ENCODE measurements around the gene URB2. TPM values are rescaled to one million over a fixed set of nuclear protein-coding genes. Genes with fewer than 3 reads are reported as not detected.

The URB2 gene
- total and polyA plus RNA-seq, 2 experiments from 2014 or later, result 7.6 to 44.3 TPM

DNA sequence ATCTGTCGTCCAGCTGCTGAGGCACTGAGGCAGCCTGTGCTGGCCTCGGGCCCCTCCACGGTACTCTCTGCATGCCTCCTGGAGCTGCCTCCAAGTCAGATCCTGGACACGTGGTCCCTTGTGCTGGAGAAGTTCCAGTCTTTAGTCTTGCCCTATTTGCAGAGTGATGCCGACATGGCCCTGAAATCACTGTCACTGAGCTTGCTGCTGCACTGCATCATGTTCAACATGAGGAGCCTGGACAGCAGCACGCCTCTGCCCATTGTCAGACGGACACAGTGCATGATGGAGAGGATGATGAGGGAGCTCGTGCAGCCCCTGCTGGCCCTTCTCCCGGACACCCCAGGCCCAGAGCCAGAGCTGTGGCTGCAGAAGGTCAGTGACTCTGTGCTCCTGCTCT is 10.0 kb downstream of the URB2 start (continued):
- TF ChIP-seq, protein P1, sequence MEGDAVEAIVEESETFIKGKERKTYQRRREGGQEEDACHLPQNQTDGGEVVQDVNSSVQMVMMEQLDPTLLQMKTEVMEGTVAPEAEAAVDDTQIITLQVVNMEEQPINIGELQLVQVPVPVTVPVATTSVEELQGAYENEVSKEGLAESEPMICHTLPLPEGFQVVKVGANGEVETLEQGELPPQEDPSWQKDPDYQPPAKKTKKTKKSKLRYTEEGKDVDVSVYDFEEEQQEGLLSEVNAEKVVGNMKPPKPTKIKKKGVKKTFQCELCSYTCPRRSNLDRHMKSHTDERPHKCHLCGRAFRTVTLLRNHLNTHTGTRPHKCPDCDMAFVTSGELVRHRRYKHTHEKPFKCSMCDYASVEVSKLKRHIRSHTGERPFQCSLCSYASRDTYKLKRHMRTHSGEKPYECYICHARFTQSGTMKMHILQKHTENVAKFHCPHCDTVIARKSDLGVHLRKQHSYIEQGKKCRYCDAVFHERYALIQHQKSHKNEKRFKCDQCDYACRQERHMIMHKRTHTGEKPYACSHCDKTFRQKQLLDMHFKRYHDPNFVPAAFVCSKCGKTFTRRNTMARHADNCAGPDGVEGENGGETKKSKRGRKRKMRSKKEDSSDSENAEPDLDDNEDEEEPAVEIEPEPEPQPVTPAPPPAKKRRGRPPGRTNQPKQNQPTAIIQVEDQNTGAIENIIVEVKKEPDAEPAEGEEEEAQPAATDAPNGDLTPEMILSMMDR (conservative IDR thresholded peaks at IDR 0.05; ENCODE audit: low read depth in 2 of 2), result no peak
- no peak for TF ChIP-seq EZH2 (IDR thresholded peaks at IDR 0.05; ENCODE audit: low read depth, unreplicated experiment)
- TF ChIP-seq POLR2AphosphoS5 (IDR thresholded peaks at IDR 0.05; ENCODE audit: low read depth), result no peak
- TF ChIP-seq ZNF331 (CRISPR knock-in tag; IDR thresholded peaks at IDR 0.05; ENCODE audit: low read depth), result no peak
- no peak for TF ChIP-seq STAT1 (IDR thresholded peaks at IDR 0.05; ENCODE audit: unreplicated experiment)
- TF ChIP-seq CREB1 (CRISPR knock-in tag; IDR thresholded peaks at IDR 0.05; ENCODE audit: low read depth), result no peak

DNA sequence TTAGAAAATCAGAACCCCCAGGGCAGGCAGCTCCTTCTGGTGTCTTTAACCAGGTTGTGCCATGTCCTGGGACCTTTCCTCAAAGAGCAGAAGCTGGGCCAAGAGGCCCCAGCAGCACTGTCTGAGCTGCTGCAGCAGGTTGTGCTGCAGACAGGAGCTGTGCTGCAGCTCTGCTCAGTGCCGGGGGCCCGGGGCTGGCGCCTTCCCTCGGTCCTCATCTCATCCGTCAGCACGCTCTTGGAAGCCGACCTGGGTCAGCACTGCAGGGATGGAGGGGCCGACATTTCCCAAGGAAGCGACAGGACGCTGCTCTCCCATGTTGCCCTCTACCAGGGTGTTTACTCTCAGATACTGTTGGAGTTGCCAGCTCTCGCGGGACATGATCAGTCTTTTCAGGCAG is 11.7 kb downstream of the URB2 start:
- no peak overlapping the region for H3K27ac Mint-ChIP-seq
- no peaks in the 10 kb centered on the region for H3K4me1 Mint-ChIP-seq
- peaks cover 70% of the 10 kb centered on the region for H3K36me3 Mint-ChIP-seq (ENCODE audit: low read depth)
- Histone ChIP-seq H3K4me3 (no peak overlapping the region), H4K20me1 (replicated peaks; ENCODE audit: insufficient read depth) (peaks cover 22% of the 10 kb centered on the region), H2AFZ (no peak overlapping the region), H3K79me2 (replicated peaks; ENCODE audit: insufficient read depth) (peaks cover 87% of the 10 kb centered on the region), H3F3A (replicated peaks; ENCODE audit: low read depth) (no peaks in the 10 kb centered on the region), H3K27me3 (ENCODE audit: insufficient read depth) (no peaks in the 10 kb centered on the region), H3K9me2 (ENCODE audit: insufficient read depth) (no peaks in the 10 kb centered on the region), H3K36me3 (ENCODE audit: insufficient read depth) (peaks cover 24% of the 10 kb centered on the region), H3K4me1 (ENCODE audit: insufficient read depth) (no peaks in the 10 kb centered on the region), H3K4me2 (no peak overlapping the region), H3K27ac (ENCODE audit: low read depth) (no peak overlapping the region)
- peaks cover 1% of the 10 kb centered on the region for H3K27me3 Mint-ChIP-seq (ENCODE audit: insufficient read depth, low read depth, poor library complexity)
- ATAC-seq, result no peak
- no peak for DNase-seq (ENCODE audit: low spot score)
- no peak overlapping the region for H3K4me3 Mint-ChIP-seq
- no peaks in the 10 kb centered on the region for H3K9me3 Mint-ChIP-seq
- TF ChIP-seq JUNB (IDR thresholded peaks at IDR 0.05; ENCODE audit: unreplicated experiment), result no peak
- TF ChIP-seq, protein P2, sequence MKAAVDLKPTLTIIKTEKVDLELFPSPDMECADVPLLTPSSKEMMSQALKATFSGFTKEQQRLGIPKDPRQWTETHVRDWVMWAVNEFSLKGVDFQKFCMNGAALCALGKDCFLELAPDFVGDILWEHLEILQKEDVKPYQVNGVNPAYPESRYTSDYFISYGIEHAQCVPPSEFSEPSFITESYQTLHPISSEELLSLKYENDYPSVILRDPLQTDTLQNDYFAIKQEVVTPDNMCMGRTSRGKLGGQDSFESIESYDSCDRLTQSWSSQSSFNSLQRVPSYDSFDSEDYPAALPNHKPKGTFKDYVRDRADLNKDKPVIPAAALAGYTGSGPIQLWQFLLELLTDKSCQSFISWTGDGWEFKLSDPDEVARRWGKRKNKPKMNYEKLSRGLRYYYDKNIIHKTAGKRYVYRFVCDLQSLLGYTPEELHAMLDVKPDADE (IDR thresholded peaks at IDR 0.05), result no peak
- TF ChIP-seq POLR2AphosphoS5 (IDR thresholded peaks at IDR 0.05; ENCODE audit: low read depth), result no peak
- no peak for TF ChIP-seq CREB1 (CRISPR knock-in tag; IDR thresholded peaks at IDR 0.05; ENCODE audit: low read depth)
- TF ChIP-seq, protein P3, sequence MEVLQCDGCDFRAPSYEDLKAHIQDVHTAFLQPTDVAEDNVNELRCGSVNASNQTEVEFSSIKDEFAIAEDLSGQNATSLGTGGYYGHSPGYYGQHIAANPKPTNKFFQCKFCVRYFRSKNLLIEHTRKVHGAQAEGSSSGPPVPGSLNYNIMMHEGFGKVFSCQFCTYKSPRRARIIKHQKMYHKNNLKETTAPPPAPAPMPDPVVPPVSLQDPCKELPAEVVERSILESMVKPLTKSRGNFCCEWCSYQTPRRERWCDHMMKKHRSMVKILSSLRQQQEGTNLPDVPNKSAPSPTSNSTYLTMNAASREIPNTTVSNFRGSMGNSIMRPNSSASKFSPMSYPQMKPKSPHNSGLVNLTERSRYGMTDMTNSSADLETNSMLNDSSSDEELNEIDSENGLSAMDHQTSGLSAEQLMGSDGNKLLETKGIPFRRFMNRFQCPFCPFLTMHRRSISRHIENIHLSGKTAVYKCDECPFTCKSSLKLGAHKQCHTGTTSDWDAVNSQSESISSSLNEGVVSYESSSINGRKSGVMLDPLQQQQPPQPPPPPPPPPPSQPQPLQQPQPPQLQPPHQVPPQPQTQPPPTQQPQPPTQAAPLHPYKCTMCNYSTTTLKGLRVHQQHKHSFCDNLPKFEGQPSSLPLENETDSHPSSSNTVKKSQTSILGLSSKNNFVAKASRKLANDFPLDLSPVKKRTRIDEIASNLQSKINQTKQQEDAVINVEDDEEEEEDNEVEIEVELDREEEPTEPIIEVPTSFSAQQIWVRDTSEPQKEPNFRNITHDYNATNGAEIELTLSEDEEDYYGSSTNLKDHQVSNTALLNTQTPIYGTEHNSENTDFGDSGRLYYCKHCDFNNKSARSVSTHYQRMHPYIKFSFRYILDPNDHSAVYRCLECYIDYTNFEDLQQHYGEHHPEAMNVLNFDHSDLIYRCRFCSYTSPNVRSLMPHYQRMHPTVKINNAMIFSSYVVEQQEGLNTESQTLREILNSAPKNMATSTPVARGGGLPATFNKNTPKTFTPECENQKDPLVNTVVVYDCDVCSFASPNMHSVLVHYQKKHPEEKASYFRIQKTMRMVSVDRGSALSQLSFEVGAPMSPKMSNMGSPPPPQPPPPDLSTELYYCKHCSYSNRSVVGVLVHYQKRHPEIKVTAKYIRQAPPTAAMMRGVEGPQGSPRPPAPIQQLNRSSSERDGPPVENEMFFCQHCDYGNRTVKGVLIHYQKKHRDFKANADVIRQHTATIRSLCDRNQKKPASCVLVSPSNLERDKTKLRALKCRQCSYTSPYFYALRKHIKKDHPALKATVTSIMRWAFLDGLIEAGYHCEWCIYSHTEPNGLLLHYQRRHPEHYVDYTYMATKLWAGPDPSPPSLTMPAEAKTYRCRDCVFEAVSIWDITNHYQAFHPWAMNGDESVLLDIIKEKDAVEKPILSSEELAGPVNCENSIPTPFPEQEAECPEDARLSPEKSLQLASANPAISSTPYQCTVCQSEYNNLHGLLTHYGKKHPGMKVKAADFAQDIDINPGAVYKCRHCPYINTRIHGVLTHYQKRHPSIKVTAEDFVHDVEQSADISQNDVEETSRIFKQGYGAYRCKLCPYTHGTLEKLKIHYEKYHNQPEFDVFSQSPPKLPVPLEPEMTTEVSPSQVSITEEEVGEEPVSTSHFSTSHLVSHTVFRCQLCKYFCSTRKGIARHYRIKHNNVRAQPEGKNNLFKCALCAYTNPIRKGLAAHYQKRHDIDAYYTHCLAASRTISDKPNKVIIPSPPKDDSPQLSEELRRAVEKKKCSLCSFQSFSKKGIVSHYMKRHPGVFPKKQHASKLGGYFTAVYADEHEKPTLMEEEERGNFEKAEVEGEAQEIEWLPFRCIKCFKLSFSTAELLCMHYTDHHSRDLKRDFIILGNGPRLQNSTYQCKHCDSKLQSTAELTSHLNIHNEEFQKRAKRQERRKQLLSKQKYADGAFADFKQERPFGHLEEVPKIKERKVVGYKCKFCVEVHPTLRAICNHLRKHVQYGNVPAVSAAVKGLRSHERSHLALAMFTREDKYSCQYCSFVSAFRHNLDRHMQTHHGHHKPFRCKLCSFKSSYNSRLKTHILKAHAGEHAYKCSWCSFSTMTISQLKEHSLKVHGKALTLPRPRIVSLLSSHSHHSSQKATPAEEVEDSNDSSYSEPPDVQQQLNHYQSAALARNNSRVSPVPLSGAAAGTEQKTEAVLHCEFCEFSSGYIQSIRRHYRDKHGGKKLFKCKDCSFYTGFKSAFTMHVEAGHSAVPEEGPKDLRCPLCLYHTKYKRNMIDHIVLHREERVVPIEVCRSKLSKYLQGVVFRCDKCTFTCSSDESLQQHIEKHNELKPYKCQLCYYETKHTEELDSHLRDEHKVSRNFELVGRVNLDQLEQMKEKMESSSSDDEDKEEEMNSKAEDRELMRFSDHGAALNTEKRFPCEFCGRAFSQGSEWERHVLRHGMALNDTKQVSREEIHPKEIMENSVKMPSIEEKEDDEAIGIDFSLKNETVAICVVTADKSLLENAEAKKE (CRISPR knock-in tag; IDR thresholded peaks at IDR 0.05), result no peak
- TF ChIP-seq ZNF331 (CRISPR knock-in tag; IDR thresholded peaks at IDR 0.05; ENCODE audit: low read depth), result no peak
- TF ChIP-seq, protein P1 (conservative IDR thresholded peaks at IDR 0.05; ENCODE audit: low read depth in 2 of 2), result no peak
- TF ChIP-seq EZH2 (IDR thresholded peaks at IDR 0.05; ENCODE audit: low read depth, unreplicated experiment), result no peak
- TF ChIP-seq EZH2phosphoT487 (IDR thresholded peaks at IDR 0.05; ENCODE audit: unreplicated experiment), result no peak
- TF ChIP-seq STAT1 (IDR thresholded peaks at IDR 0.05; ENCODE audit: unreplicated experiment), result no peak
- no peak for TF ChIP-seq NANOG (IDR thresholded peaks at IDR 0.05; ENCODE audit: borderline replicate concordance)
- TF ChIP-seq ZNF114 (CRISPR knock-in tag; IDR thresholded peaks at IDR 0.05), result no peak
